Left hindlimb (tissue), 1 donor: ENCODE data around the gene MLLT10.

Experiments used
- DNase-seq: peaks from one replicate; pipeline ENCODE4 v3.0.0-alpha.2; 2018

MLLT10 gene

GRCh38 chr10:21517134-21518031 is 16.6 kb upstream of the MLLT10 start:
- DNase-seq: peak; percentile 76

DNA sequence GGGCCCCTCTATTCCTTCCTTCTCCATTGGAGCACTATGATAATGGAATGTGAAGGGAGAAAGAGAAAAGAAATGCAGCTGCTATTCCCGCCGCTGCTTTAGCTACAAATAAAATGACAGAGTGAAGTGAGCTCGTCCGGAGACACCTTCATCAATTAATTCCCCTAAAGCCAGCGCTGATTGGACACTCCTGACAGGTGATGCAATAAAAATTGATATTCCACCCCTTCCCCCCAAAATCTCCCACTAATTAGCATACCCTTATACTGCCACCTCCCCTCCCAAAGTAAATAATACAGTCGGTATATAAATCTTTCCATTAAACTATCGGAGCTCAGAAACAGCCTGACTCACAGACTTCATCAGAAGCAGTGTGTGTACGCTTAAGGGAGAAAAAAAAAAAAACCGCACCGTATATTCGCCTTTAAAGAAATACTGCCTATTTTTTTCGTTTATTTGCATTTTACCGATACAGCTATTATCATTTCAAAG is 15.8 kb upstream of the MLLT10 start:
- DNase-seq: no peak

GRCh38 chr10:21518641-21519396 is 15.2 kb upstream of the MLLT10 start:
- peak; percentile 59 for DNase-seq

- no peak for DNase-seq
Observed at GRCh38 chr10:21519397-21519933, 14.6 kb upstream of the MLLT10 start.

DNA sequence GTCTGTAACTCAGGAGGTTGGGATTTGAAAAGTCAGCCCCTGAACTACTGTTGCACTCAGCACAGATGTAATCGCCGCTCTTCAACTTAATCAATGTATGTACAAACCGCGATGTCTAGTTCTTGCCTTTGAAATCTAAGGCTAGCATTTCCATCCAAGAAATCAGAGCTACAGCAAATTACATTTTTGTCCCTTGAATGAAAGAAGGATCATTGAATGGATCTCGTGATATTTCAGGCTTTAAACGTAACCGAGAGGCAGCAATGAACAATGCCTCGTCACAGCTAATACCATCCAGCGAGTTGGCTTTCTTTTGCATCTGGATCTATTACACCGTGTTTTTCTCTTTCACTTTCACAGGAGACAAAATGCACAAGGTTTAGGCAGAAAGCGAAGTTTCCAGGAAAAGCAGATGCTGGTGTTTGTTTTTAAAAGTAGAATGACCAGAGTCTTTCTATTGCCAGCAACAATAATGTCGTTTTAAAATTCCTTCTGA is 14.0 kb upstream of the MLLT10 start:
- no peak for DNase-seq

DNA sequence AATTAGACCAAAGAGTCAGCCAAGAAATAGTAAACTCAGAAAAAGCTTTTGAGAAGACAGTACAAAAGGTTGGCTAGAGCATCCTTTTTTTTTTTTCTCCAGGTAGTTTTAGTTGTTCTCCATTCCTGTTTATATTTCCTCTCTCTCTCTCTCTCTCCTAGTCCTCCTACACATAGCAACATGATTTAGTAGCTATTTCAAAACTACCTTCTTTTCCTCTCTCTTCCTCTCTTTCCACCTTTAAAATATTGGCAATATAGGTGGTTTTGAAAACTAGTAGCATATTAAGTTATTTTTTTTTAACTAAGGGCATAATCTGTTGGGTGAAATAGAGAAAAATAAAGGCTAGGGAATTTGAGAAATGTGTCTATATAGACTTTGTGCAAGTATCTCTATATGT is 13.5 kb upstream of the MLLT10 start:
- DNase-seq: no peak

DNA sequence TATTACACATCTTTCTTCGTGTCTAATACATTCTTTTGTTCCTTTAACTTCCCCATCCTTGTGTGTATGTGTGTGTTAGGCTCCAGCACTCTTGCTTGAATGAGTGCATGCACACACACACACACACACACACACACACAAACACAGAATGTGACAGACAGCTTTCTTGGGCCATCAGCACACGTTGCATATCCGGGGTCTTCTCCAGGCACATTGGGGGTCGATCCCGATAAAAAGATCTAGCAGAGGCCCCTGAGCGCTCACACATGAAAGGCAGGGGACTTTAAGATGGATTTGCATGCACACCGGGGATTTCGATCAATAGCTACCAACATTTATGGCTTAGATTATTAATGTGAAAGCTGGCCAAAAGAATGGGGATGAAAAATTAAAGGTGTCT is 13.1 kb upstream of the MLLT10 start:
- DNase-seq: no peak

- DNase-seq: no peak
Observed at GRCh38 chr10:21521751-21522533, 12.1 kb upstream of the MLLT10 start.

GRCh38 chr10:21522631-21523406 is 11.2 kb upstream of the MLLT10 start:
- DNase-seq: no peak

DNA sequence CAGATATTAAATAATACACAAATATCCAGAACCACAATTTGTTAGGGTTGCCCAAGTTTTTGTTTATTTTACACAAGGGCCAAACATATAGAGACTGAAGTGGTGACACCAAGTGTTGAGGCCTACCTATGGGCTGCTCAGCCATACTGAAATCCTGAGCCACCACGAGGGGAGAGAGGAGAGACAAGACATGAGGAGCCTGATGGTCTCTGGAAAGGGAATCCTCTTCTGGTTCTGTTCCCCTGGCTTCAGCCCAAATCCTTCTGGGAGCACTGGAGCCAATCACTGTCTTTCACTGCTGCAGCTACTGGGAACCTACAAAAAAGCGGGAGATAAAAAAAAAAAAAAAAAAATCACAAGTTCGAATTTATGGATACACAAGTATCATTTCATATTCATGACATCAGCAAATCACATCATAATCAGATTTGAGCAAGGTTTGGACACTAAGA is 10.4 kb upstream of the MLLT10 start:
- DNase-seq: peak; percentile 58

- no peak for DNase-seq
Observed at GRCh38 chr10:21524131-21524525, 9.9 kb upstream of the MLLT10 start.

DNA sequence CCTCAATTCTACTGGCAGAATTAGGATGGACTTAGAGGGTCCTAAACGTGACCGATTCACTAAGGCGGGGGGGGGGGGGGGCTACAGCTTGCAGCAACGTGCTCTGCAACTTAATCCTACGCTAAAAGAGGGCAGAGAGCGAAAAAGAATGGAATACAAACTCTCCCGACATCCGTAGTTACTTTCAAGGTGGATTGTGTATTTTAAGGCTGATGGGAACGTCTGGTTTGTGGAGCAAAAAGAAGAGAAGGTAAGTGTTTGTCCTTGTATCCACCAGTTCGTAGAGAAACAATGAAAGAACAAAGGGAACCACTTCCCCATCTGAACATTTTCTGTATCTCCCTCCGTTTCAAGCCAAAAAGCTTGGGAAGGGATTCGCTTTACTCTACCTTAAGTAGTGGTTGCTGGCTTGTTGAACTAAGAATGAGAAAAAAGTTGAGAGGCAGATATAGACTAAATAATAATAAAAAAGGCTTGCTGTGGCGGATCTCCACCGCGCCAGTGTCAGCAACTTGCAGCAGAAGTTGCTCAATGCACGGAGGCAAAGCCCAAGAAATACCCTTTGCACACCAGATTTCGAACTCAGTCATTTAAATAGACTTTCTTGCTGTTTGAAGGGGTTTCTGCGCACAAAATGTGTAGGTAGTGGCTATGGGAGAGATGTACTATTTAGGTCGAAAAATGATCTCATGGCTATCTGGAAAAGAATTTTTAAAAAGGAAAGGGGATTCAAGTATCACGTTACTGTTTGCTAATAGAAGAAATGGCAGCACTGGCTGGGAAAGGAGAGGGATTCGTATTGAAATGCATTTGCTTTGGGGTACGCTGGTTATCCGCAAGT is 9.3 kb upstream of the MLLT10 start:
- DNase-seq: no peak

- peak; percentile 93 for DNase-seq
Observed at GRCh38 chr10:21525367-21526187, 8.5 kb upstream of the MLLT10 start, which contains the start of gene SKIDA1. SKIDA1 (minus strand) TSS chr10:21525682; CDS start chr10:21517822, 7,860 bp downstream.

- DNase-seq: peak; percentile 95
Observed at GRCh38 chr10:21526188-21526859, 7.7 kb upstream of the MLLT10 start.

DNA sequence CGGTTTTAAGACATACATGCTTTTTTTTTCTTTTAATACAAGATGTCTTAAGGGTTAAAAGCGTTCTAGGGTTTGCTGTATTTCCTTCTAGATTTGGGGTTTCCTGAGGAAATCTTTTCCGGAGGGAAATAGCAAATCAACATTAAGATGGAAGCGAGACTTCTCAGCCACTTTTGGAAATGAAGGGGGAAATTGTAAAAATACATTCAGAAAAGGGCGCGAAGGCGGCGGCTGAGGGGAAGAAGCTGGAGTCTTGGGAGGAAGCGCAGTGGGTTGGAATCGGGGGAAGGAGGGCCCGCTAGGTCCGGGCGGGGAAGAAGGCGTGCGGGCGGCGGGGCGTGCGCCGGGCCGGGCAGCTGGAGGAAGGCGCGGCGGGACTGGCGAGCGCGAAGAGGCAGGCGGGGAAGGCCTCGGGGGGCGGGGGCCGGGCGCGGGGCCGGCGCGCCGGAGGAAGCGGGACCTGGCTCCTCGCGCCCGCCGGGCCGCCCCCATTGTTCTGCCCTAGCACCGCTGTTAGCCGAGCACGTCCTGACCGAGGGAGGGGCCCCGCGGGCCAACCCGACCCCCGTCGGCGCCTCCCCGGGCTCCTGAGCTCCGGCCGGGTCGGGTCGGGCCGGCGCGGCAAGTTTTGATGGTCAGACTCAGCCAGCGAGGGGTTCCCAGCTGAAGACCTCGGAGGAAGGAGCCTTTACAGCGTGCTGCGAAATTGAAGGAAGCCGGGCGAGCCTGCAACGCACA is 7.0 kb upstream of the MLLT10 start:
- peak; percentile 83 for DNase-seq

- DNase-seq: no peak
Observed at GRCh38 chr10:21527598-21528235, 6.3 kb upstream of the MLLT10 start.

GRCh38 chr10:21528236-21529031 is 5.6 kb upstream of the MLLT10 start:
- no peak for DNase-seq
